Mesenchymal stem cell (in vitro differentiated cells and primary cell): ENCODE measurements around the gene CHPF.

Experiments
- DNase-seq: peaks from one replicate; pipeline ENCODE4 v3.0.0-alpha.2; 2013
- H2AFZ ChIP-seq: one replicate; pipeline ENCODE4 v1.6.1; 2013; ENCODE audit warnings: low read depth, mild to moderate bottlenecking, control low read depth, inconsistent platforms, low read length, moderate library complexity
- H2AK5ac ChIP-seq: 2 replicates; pipeline ENCODE4 v1.6.1; 2013; ENCODE audit warnings: low read length, moderate library complexity, mild to moderate bottlenecking, inconsistent platforms; ENCODE audit not compliant: severe bottlenecking
- H2BK120ac ChIP-seq: one replicate; pipeline ENCODE4 v1.6.1; 2013; ENCODE audit warnings: low read depth, mild to moderate bottlenecking, inconsistent platforms, low read length, moderate library complexity
- H2BK12ac ChIP-seq, 2 experiments: one replicate each; pipeline ENCODE4 v1.6.1; 2013; ENCODE audit warnings: inconsistent platforms in 2 of 2, low read length in 2 of 2, mild to moderate bottlenecking in 2 of 2, moderate library complexity in 2 of 2, control low read depth in 1 of 2
- H2BK15ac ChIP-seq: one replicate; pipeline ENCODE4 v1.6.1; 2013; ENCODE audit warnings: mild to moderate bottlenecking, low read depth, inconsistent platforms; ENCODE audit not compliant: poor library complexity, severe bottlenecking
- H2BK5ac ChIP-seq: 2 replicates; pipeline ENCODE4 v1.6.1; 2013; ENCODE audit warnings: low read depth, mild to moderate bottlenecking, low read length, control low read depth, inconsistent platforms; ENCODE audit not compliant: poor library complexity, severe bottlenecking
- H3K14ac ChIP-seq, 2 experiments: one replicate each; pipeline ENCODE4 v1.6.1; 2013; ENCODE audit warnings: inconsistent platforms in 2 of 2, low read length in 2 of 2, control low read depth in 1 of 2, mild to moderate bottlenecking in 1 of 2, moderate library complexity in 1 of 2
- H3K18ac ChIP-seq, 2 experiments: one replicate each; pipeline ENCODE4 v1.6.1; 2013; ENCODE audit warnings: inconsistent platforms in 2 of 2, low read length in 2 of 2, control low read depth in 1 of 2, low read depth in 1 of 2, mild to moderate bottlenecking in 1 of 2
- H3K23ac ChIP-seq, 2 experiments: one replicate each; pipeline ENCODE4 v1.6.1; 2013; ENCODE audit warnings: inconsistent platforms in 2 of 2, low read length in 2 of 2, mild to moderate bottlenecking in 2 of 2, moderate library complexity in 2 of 2, control low read depth in 1 of 2
- H3K27ac ChIP-seq: 2 replicates; pipeline ENCODE4 v1.5.1; 2013; ENCODE audit warnings: mild to moderate bottlenecking, moderate library complexity, low read length, control low read depth, inconsistent platforms; ENCODE audit not compliant: poor library complexity, severe bottlenecking
- H3K27me3 ChIP-seq, 2 experiments: 2 replicates each; pipeline versions ENCODE4 v1.6.1 to v1.7.0; 2013; ENCODE audit warnings: low read length in 2 of 2, mild to moderate bottlenecking in 2 of 2, moderate library complexity in 2 of 2, control low read depth in 1 of 2, inconsistent platforms in 1 of 2; ENCODE audit not compliant: control insufficient read depth in 1 of 2, insufficient read depth in 1 of 2
- H3K36me3 ChIP-seq, 2 experiments: 2 replicates each; pipeline versions ENCODE4 v1.6.1 to v1.7.0; 2013; ENCODE audit warnings: low read length in 2 of 2, control low read depth in 1 of 2, inconsistent platforms in 1 of 2, low read depth in 1 of 2, mild to moderate bottlenecking in 1 of 2; ENCODE audit not compliant: insufficient read depth in 2 of 2, control insufficient read depth in 1 of 2
- H3K4ac ChIP-seq, 2 experiments: one replicate each; pipeline ENCODE4 v1.6.1; 2013; ENCODE audit warnings: inconsistent platforms in 2 of 2, low read length in 2 of 2, mild to moderate bottlenecking in 2 of 2, moderate library complexity in 2 of 2, control low read depth in 1 of 2, low read depth in 1 of 2
- H3K4me1 ChIP-seq: 2 replicates; pipeline ENCODE4 v1.6.1; 2013; ENCODE audit warnings: low read depth, low read length, control low read depth; ENCODE audit not compliant: control insufficient read depth, insufficient read depth
- H3K4me2 ChIP-seq: 2 replicates; pipeline ENCODE4 v1.6.1; 2013; ENCODE audit warnings: low read length, mild to moderate bottlenecking, inconsistent platforms; ENCODE audit not compliant: poor library complexity, severe bottlenecking
- H3K4me3 ChIP-seq, 2 experiments: 2 replicates each; pipeline versions ENCODE4 v1.5.1 to v1.7.0; 2013; ENCODE audit warnings: low read length in 2 of 2, mild to moderate bottlenecking in 2 of 2, control low read depth in 1 of 2, low read depth in 1 of 2; ENCODE audit not compliant: insufficient read depth in 1 of 2
- H3K79me1 ChIP-seq: replicated peaks from 2 replicates; pipeline ENCODE4 v1.6.1; 2013; ENCODE audit warnings: mild to moderate bottlenecking, control low read depth, low read length, inconsistent platforms; ENCODE audit not compliant: poor library complexity, severe bottlenecking
- H3K9ac ChIP-seq: 2 replicates; pipeline ENCODE4 v1.7.0; 2013; ENCODE audit warnings: mild to moderate bottlenecking, low read length, moderate library complexity
- H3K9me3 ChIP-seq: 2 replicates; pipeline ENCODE4 v1.7.0; 2013; ENCODE audit warnings: mild to moderate bottlenecking, low read length; ENCODE audit not compliant: control insufficient read depth
- H4K8ac ChIP-seq: one replicate; pipeline ENCODE4 v1.6.1; 2013; ENCODE audit warnings: inconsistent platforms, mild to moderate bottlenecking, low read length, moderate library complexity
- H4K91ac ChIP-seq: one replicate; pipeline ENCODE4 v1.6.1; 2013; ENCODE audit warnings: mild to moderate bottlenecking, low read length, inconsistent platforms
- WGBS: methylation state at CpG from one replicate; pipeline ENCODE4 v1.1.7; 2013; ENCODE audit warnings: mixed read lengths; 5-methylcytosine and 5-hydroxymethylcytosine counted together

CHPF gene

DNA sequence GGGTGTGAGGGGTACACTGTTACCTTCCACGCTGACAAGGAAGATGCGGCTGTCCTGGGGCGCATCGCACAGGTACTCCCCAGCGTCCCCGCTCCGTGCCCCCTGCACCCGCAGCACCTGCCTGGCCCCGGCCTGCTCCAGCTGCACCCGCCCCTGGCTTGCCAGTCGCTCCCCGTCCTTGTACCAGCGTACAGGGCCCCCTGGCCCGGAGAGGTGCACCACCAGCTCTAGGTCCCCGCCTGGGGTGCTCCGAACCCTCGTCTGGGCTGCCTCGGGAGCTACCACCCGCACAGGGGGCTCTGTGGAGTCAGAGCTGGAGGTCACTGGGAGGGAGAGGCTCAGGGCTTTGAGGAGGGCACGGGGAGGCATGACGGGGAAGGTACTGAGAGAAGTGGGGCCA lies 13.7 kb upstream of the CHPF start:
- Histone ChIP-seq H3K4ac (no peak overlapping the region), H3K4me2 (no peak overlapping the region), H4K8ac (no peak overlapping the region), H3K4me1 (peaks cover 27% of the 10 kb centered on the region), H2BK15ac (no peak overlapping the region), H3K27ac (no peak overlapping the region), H2BK5ac (no peak overlapping the region), H4K91ac (no peak overlapping the region), H3K18ac (no peak overlapping the region), H3K14ac (no peak overlapping the region), H3K79me1 (no peaks in the 10 kb centered on the region), H2AFZ (no peak overlapping the region), H3K27me3 (peaks cover 7 to 19% of the 10 kb centered on the region in 2 experiments), H2BK120ac (no peak overlapping the region), H3K4me3 (no peak overlapping the region), H2BK12ac (no peak overlapping the region), H2AK5ac (no peak overlapping the region), H3K23ac (no peak overlapping the region), H3K9me3 (no peaks in the 10 kb centered on the region), H3K36me3 (peaks cover under 1 to 6% of the 10 kb centered on the region in 2 experiments), H3K9ac (no peak overlapping the region)
- DNase-seq = no peak
- WGBS = 90% methylated on average over 21 of the region's 21 CpGs

- H3K79me1 ChIP-seq = no peaks in the 10 kb centered on the region
- H2BK12ac ChIP-seq = no peak overlapping the region
- 92% methylated on average over 19 of the region's 19 CpGs for WGBS
- peaks cover 13 to 17% of the 10 kb centered on the region in 2 experiments for H3K27me3 ChIP-seq
- no peak overlapping the region for H3K14ac ChIP-seq
- DNase-seq = no peak
- no peak overlapping the region for H2BK15ac ChIP-seq
- H3K23ac ChIP-seq = no peak overlapping the region
- no peak overlapping the region for H2BK120ac ChIP-seq
- H2BK5ac ChIP-seq = no peak overlapping the region
- H3K9me3 ChIP-seq = no peaks in the 10 kb centered on the region
- H3K4ac ChIP-seq = no peak overlapping the region
- H3K4me3 ChIP-seq = no peak overlapping the region
- H3K4me2 ChIP-seq = no peak overlapping the region
- no peak overlapping the region for H3K9ac ChIP-seq
- no peak overlapping the region for H2AK5ac ChIP-seq
- H3K27ac ChIP-seq = no peak overlapping the region
- peak overlapping the region; percentile 46 for H4K91ac ChIP-seq
- H3K4me1 ChIP-seq = peaks cover 30% of the 10 kb centered on the region
- H3K18ac ChIP-seq = no peak overlapping the region
- H3K36me3 ChIP-seq = peaks cover 0 to 3% of the 10 kb centered on the region in 2 experiments
- no peak overlapping the region for H4K8ac ChIP-seq
- H2AFZ ChIP-seq = no peak overlapping the region
These were observed 12.8 kb upstream of the CHPF start for GRCh38 chr2:219556413-219556812.

GRCh38 chr2:219555956-219556355 lies 12.3 kb upstream of the CHPF start:
- H3K36me3 ChIP-seq = peaks cover 0 to 4% of the 10 kb centered on the region in 2 experiments
- H3K18ac ChIP-seq = no peak overlapping the region
- peaks cover 30% of the 10 kb centered on the region for H3K4me1 ChIP-seq
- no peak overlapping the region for H3K27ac ChIP-seq
- no peak overlapping the region for H2AFZ ChIP-seq
- H3K4me3 ChIP-seq = no peak overlapping the region
- WGBS = 95% methylated on average over 19 of the region's 20 CpGs
- H3K9me3 ChIP-seq = no peaks in the 10 kb centered on the region
- peaks cover 13 to 17% of the 10 kb centered on the region in 2 experiments for H3K27me3 ChIP-seq
- no peak overlapping the region for H2AK5ac ChIP-seq
- no peak overlapping the region for H3K9ac ChIP-seq
- no peak overlapping the region for H3K4ac ChIP-seq
- no peaks in the 10 kb centered on the region for H3K79me1 ChIP-seq
- H2BK12ac ChIP-seq = no peak overlapping the region
- no peak overlapping the region for H4K91ac ChIP-seq
- H2BK5ac ChIP-seq = no peak overlapping the region
- H2BK120ac ChIP-seq = no peak overlapping the region
- DNase-seq = no peak
- H3K23ac ChIP-seq = no peak overlapping the region
- no peak overlapping the region for H3K4me2 ChIP-seq
- no peak overlapping the region for H3K14ac ChIP-seq
- H4K8ac ChIP-seq = no peak overlapping the region
- no peak overlapping the region for H2BK15ac ChIP-seq

- no peak for DNase-seq
- peaks cover 13 to 17% of the 10 kb centered on the region in 2 experiments for H3K27me3 ChIP-seq
- no peak overlapping the region for H3K4me3 ChIP-seq
- no peak overlapping the region for H3K4ac ChIP-seq
- no peaks in the 10 kb centered on the region for H3K9me3 ChIP-seq
- no peak overlapping the region for H2BK12ac ChIP-seq
- H3K27ac ChIP-seq = no peak overlapping the region
- no peak overlapping the region for H3K18ac ChIP-seq
- peaks cover 25% of the 10 kb centered on the region for H3K4me1 ChIP-seq
- no peak overlapping the region for H3K9ac ChIP-seq
- no peak overlapping the region for H2AFZ ChIP-seq
- no peak overlapping the region for H4K91ac ChIP-seq
- H3K23ac ChIP-seq = no peak overlapping the region
- H2BK5ac ChIP-seq = no peak overlapping the region
- no peak overlapping the region for H2AK5ac ChIP-seq
- H3K4me2 ChIP-seq = no peak overlapping the region
- WGBS = 90% methylated on average over 15 of the region's 15 CpGs
- H4K8ac ChIP-seq = no peak overlapping the region
- H2BK120ac ChIP-seq = no peak overlapping the region
- no peaks in the 10 kb centered on the region for H3K79me1 ChIP-seq
- H2BK15ac ChIP-seq = no peak overlapping the region
- H3K14ac ChIP-seq = no peak overlapping the region
- peaks cover 5 to 17% of the 10 kb centered on the region in 2 experiments for H3K36me3 ChIP-seq
These were observed 10.7 kb upstream of the CHPF start for GRCh38 chr2:219554350-219554749.
